Peyer's patch (tissue), 4 donors: ENCODE results near the gene DOCK4.

Experiments
- CTCF ChIP-seq, 6 experiments: fragments of 450-650 bp in 4 of 6; fragments of 200-600 bp in 2 of 6; sonication (generic) in 1 of 6; IDR thresholded peaks; one replicate each; pipeline ENCODE4 v1.5.1; 2017 to 2019; ENCODE audit warnings: antibody characterized with exemption in 6 of 6, mild to moderate bottlenecking in 3 of 6, moderate library complexity in 1 of 6
- POLR2A ChIP-seq, 2 donors: fragments of 450-650 bp; IDR thresholded peaks; one replicate each; pipeline ENCODE4 v1.5.1; 2017; ENCODE audit warnings: antibody characterized with exemption in 2 of 2, mild to moderate bottlenecking in 2 of 2, moderate library complexity in 2 of 2

GRCh38 chr7:111834367-111834766, 371.8 kb downstream of the DOCK4 start:
- TF ChIP-seq POLR2A (IDR thresholded peaks at IDR 0.05) (no peak), CTCF (IDR thresholded peaks at IDR 0.05) (no peak)
